Retina (tissue), 1 donor: Measurements from ENCODE around the gene EPC2.

Experiments
- DNase-seq: peaks from one replicate; pipeline ENCODE4 v3.0.0-alpha.2; 2016

The EPC2 gene, protein sequence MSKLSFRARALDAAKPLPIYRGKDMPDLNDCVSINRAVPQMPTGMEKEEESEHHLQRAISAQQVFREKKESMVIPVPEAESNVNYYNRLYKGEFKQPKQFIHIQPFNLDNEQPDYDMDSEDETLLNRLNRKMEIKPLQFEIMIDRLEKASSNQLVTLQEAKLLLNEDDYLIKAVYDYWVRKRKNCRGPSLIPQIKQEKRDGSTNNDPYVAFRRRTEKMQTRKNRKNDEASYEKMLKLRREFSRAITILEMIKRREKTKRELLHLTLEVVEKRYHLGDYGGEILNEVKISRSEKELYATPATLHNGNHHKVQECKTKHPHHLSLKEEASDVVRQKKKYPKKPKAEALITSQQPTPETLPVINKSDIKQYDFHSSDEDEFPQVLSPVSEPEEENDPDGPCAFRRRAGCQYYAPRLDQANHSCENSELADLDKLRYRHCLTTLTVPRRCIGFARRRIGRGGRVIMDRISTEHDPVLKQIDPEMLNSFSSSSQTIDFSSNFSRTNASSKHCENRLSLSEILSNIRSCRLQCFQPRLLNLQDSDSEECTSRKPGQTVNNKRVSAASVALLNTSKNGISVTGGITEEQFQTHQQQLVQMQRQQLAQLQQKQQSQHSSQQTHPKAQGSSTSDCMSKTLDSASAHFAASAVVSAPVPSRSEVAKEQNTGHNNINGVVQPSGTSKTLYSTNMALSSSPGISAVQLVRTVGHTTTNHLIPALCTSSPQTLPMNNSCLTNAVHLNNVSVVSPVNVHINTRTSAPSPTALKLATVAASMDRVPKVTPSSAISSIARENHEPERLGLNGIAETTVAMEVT

GRCh38 chr2:148643998-148644882, at the start of gene EPC2:
Gene EPC2 (plus strand): TSS chr2:148644751. CDS start chr2:148645018, 267 bp downstream.
- DNase-seq = peak; percentile 96

DNA sequence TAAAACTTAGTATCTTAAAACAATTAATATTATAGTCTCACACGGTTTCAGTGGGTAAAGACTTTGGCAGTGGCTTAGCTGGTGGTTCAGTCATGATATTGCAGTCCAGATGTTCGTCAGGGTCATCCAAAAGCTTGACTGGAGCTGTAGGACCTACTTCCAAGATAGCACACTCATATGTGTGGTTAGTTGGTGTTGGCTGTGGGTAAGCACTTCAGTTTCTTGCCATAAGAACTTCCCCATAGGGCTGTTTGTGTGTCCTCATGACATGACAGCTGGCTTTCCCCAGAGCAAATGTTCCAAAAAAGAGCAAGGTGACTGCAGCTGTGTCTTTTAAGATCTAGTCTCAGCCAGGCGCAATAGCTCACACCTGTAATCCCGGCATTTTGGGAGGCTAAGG, 48.5 kb upstream of the EPC2 start:
- DNase-seq = no peak

DNA sequence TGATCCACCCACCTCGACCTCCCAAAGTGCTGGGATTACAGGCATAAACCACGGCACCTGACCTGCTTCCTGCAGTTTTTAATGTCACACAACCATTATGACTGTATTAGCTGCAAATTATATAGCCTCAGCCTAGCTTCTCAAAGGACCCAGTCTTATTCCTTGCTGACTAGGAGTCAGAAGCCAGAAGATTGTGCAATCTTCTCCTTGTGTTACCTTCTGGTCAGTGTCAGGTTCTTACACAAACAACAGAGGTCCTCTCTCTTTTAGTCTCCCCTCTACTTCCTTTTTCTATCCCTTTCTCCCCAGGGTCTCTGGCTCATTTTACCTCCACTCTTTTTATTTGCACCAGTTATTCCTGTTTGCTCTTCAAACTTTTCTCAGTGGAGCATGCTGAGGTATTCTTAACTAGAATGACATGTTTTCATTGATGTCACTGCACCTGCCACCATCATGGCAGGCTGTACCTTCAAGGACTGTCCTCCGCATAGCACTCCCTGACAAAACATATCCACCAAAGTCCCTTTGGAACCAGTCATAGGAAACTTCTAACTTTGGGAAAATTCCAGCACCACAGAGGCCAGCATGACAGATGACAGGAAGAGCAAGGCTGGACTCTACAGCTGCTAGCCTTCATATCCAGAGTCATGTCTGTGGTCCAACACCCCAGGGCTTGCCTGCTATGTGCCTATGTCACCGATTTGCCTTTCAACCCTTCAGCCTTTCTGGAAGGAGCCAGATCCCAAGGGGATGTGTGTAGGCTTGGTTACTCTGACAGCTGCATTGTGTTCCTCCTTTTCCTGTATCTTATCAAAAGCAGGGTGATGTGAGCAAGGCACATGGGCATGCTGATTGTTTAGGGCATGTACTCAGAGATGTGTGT, 45.2 kb upstream of the EPC2 start:
- no peak for DNase-seq

DNA sequence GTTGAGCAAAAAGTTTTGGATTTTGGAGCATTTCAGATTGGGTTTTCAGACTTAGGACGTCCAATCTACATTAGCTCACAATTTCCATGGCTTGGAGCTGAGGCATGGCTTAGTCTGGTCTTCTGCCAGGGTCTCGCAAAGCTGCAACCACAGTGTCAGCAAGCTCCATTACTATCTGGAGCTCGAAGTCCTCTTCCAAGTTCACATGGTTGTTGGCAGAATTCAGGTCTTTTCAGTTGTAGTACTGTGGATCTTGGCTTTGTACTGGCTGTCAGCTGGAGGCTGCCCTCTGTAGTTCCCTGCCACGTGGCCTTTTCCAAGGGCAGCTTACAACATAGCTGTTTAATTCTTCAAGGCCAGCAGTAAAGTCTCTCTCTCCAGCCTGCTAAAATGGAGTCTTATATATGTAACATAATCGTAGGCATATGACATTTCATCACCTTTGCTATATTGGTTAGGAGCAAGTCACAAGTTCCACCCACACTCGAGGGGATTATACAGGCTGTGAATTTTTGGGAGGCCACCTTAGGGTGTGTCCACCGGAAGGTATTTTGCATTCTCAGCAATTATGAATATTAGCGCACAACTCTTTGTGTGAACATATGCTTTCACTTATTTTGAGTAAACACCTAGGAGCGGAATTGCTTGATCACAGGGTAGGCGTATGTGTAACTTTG, 41.5 kb upstream of the EPC2 start:
- no peak for DNase-seq

- no peak for DNase-seq
These were observed 41.0 kb upstream of the EPC2 start for GRCh38 chr2:148603562-148603920.

DNA sequence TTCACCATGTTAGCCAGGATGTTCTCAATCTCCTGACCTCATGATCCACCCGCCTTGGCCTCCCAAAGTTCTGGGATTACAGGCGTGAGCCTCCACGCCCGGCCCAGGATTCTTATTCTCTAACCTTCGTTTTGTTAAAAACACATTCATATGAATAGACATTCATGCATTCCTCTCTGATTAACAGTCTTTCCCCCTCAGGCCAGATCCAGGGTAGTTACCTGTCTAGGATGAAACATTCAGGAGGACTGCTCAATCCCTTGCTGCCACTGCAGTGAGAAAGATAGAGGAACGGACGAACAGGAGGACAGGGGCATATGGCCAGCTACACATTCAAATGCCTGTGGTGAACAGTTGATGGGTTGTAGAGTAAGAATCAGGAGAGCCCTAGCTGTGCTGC, 39.6 kb upstream of the EPC2 start:
- DNase-seq = no peak

GRCh38 chr2:148607566-148607965, 37.0 kb upstream of the EPC2 start:
- DNase-seq = no peak

DNA sequence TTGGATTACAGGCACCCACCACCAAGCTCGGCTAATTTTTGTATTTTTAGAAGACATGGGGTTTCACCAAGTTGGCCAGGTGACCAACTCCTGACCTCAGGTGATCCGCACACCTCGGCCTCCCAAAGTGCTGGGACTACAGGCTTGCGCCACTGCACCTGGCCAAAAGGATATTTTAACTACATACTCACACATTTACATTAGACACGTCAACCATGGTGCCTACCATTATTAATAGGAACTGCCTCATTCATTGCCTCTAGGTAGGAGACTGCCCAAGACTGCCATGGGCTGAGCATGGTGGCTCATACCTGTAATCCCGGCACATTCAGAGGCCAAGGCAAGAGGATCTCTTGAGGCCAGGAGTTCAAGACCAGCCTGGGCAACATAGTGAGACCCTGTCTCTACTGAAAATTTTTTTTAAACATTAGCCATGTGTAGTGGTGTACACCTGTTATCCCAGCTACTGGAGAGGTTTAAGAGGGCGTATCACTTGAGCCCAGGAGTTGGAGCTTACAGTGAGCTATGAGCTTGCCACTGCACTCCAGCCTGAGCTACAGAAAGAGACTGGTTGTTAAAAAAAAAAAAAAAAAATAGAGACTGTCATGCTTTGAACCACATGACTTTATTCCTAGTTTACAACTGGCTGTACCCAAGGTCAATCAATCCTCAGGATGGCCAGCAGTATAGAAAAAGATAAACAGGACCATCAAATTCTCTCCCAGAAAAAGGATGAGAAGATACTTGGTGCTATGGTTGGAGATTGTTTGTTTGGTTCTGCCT, 31.1 kb upstream of the EPC2 start:
- DNase-seq = no peak

DNA sequence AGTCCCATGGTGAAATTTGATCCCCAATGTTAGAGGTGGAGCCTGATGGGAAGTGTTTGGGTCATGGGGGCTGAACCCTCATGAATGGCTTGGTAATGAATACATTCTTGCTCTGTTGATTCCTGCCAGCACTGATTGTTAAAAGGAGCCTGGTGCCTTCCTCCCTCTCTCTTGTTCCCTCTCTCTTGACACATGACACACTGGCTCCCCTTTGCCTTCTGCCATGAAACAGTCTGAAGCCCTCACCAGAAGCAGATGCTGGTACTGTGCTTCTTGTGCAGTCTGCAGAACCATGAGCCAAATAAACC, 30.6 kb upstream of the EPC2 start:
- DNase-seq = no peak

DNA sequence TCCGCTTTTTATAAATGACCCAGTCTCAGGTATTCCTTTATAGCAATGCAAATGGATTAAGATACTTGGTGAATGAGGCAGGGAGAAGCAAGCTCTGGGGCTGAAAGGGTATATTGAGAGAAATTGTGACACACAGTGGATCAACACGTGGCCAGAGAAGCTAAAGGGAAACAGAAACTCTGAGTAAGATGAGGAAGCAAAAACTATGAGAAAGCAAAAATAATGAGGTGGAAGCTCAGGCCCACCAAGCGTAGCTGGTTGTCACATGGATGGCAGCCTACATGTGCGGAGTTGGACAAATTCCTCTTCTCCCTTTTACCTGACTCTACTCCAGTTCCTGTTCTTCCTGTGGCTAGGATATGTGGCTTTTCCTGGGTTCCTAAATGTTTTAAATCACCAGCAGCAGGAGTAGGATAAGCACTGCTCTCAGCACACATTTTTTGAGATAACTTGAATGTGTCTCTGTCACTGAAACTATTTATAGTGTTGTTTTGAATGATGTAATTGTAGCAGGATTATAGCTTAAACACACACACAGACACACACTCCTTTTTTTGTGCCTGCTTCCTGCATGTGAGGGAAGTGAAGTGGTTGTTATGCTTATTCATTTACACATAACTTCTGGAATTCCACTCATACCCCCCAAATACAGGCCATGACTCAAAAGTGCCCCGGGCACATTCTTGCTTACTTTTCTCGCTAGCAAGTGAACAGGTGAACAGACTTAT, 30.1 kb upstream of the EPC2 start:
- DNase-seq = no peak

GRCh38 chr2:148615381-148615841, 29.1 kb upstream of the EPC2 start:
- peak; percentile 11 for DNase-seq

DNA sequence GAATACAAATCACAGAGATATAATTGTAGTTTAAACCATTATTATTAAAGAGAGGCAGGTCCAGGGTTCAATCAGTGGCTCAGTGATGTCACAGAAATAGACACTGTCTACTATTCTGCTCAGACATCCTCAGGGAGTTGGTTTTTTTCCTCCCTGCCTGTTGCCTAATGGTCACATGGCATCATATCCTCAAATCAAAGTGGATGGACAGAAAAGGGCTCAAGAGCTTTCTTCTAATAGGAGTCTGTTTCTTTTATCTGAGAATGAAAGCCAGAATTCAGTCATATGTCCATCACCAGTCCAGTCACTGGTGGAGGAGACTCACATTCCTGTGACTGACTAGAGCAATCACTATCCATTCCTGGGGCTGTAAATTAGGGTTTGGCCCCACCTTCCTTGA, 27.9 kb upstream of the EPC2 start:
- no peak for DNase-seq

- DNase-seq = no peak
These were observed 27.3 kb upstream of the EPC2 start for GRCh38 chr2:148617219-148617618.

DNA sequence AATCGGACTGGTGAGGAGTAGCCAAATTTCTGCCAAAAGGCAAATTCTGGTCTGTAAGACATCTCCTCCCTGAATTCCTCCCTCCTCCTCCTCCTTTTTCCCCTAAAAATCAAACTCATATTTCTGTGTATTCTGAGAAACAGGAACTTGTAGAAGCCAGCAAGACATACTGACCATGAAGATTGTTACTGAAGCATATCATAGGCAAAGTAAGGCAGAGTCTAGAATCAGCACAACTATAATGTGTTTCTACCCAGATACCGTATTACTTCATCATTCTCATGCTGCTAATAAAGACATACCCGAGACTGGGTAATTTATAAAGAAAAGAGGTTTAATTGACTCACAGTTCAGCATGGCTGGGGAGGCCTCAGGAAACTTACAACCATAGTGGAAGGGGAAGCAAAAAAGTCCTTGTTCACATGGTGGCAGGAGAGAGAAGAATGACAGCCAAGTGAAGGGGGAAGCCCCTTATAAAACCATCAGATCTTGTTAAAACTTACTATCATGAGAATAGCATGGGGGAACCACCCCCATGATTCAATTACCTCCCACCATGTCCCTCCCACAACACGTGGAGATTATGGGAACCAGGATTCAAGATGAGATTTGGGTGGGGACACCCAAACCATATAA, 24.9 kb upstream of the EPC2 start:
- no peak for DNase-seq

- no peak for DNase-seq
These were observed 22.2 kb upstream of the EPC2 start for GRCh38 chr2:148622366-148622765.

DNA sequence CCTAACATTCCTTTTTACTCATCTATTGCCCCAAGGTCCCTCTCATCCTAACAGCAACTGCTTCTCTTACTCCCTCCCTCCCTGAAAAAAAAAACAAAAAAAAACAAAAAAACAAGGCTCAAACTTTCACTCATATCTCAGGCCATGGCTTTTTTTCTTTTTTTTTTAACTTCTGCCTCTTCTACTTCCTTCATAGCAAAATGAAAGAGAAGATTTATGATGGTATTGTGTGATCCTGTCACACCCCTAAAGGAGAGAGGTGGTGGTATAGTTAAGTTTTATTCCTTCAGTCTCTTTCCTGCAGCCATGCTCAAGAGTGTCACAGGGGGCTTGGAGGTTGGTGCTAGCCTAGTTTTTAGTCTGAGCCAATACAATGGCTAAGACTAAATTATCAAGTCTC, 21.5 kb upstream of the EPC2 start:
- DNase-seq = no peak

- no peak for DNase-seq
These were observed 17.3 kb upstream of the EPC2 start for GRCh38 chr2:148627224-148627623.

- peak; percentile 20 for DNase-seq
These were observed 9.8 kb upstream of the EPC2 start for GRCh38 chr2:148634749-148635148.

DNA sequence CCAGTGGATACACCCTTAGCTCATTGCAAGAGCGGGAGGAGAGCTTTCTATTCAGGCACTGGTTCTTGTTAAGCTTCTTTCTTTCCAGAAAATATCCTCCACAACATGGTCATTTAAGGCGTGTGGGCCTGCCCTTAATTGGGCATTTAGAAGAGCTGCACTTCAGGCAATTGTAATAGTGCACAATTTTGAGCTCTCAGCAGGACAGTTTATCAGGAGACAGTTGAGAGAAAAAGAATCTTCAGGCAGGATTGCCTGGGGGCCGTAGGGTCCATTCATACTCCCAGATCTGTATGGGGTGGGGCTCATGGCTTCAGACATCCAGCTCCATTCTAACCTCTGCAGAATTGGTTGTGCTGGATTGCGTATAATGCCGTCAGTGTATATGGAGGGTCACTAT, 6.0 kb upstream of the EPC2 start:
- no peak for DNase-seq

- no peak for DNase-seq
These were observed 3.8 kb upstream of the EPC2 start for GRCh38 chr2:148640767-148641166.
